ENCODE data around the gene SECTM1.
A peak's percentile ranks its signal among the peaks of the same experiment; 100 is the strongest.

The SECTM1 gene

DNA sequence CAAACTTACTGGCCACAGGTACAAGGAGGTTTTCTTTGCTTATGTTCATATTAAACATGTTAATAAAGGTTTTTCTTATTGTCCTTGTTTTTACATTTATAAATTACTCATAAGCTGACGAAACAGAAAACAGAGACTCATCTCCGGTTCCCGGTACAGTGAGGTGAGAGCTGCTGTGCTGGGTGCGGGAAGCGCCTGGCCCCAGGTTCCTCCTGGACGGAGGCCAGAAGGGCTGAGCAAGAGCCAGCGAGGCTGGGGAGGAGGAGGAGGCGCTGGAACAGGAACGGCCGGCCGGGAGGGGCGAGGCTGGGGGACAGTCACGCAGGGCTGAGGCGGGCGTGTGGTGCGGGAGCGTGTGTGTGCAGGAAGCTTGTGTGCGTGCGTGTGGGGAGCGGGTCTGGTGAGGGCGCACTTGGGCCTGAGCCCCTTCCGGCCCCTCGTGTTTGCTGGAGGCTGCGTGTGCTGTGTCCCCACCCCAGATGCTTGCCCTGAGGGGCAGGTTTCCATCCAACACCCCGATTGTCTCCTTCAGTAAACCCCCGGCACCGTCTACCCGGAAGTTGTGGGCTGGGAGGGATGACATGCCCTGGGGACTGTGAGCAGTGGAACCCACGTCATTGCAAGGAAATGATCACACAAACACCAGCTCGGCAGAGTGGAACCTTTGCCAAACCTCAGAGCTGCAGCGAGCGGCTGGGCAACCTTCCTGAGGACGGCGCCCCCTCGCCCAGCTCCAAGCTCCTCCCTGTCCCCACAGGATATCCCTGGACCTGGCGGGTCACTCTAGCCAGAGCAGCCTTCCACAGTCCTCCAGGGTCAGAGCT is 35.6 kb downstream of the SECTM1 start:
- DNase-seq, result peak; percentile 83

GRCh38 chr17:82297280-82297713 is 36.3 kb downstream of the SECTM1 start:
- DNase-seq, result peak; percentile 54

GRCh38 chr17:82296511-82297279 is 36.9 kb downstream of the SECTM1 start:
- no peak for DNase-seq

- no peak for DNase-seq
Measured at GRCh38 chr17:82295472-82295814, 38.1 kb downstream of the SECTM1 start.

GRCh38 chr17:82294064-82294773 is 39.3 kb downstream of the SECTM1 start:
- no peak for DNase-seq

- peak; percentile 99 for DNase-seq
Measured at GRCh38 chr17:82292251-82293154, 41.1 kb downstream of the SECTM1 start.

- no peak for DNase-seq
Measured at GRCh38 chr17:82291582-82292250, 41.9 kb downstream of the SECTM1 start.

DNA sequence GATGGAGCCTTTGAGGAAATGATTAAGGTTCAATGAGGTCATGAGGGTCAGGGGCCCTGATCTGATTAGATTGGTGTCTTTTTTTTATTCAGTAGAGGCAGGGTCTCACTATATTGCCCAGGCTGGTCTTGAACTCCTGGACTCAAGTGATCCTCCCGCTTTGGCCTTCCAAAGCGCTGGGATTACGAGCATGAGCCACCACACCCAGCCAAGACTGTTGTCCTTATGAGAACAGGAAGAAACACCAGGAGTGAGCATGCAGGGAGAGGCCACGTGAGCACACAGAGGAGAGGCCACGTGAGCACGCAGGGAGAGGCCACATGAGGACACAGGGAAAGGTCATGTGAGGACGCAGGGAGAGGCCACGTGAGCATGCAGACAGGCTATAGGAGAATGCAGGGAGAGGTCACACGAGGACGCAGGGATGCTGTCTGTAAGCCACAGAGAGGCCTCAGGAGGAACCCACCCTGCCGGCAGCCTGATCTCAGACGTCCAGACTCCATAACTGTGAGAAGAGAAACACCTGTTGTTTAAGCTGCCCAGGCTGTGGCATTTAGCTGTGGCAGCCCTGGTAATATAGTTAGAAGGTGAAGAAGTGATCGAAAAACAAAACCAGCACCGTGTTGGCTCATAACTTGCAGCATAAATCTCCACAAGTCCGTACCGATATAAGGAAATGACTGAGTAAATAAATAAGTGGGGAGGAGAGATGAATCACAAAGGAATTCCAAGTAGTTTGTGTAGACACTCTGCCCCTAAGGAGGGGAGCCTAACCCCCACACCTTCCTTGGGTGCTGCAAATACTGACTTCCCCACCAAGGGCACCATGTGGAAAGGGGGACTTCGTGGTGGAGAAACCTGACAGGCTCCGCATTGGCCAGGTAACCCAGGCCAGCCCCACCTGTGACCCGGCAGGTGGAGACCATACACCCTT is 45.4 kb downstream of the SECTM1 start:
- DNase-seq, result peak; percentile 67

DNA sequence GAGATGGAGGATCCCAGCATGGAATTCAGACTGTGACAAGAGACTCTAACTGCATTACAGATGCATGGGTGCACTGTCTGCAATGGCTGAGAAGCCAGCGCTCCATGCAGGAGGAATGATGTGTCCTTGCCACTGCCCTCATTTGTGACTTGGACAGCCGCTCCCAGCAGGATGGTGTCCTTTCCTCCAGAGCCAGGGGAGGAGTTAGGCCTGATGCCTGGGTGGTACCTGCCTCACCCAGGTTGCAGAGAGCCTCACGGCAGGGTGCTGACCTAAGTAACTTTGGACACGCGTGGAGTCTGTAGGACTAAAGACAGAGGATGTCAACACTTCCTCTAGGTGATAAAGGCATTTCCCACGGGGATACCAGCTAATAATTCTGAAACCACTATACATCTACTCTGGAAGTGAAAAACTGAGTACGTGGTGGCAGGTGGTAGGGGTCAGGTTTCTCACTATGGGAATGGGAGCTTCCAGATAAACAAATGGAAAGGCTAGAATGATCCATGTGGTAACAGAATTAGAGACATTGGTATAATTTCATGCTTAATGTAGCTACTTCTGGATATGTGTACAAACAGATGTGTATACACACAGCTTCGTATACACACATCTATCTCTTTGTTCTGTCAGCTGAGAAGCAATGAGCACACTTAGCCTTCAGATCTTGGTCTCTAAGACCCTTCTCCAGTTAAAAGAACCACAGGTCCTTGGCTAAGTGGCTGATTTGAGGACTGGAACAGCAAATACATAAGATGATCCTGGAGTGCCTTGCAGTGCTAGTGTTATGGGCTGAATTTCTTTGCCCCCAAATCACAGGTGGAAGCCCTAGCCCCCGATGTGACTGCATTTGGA is 46.3 kb downstream of the SECTM1 start:
- DNase-seq, result no peak

DNA sequence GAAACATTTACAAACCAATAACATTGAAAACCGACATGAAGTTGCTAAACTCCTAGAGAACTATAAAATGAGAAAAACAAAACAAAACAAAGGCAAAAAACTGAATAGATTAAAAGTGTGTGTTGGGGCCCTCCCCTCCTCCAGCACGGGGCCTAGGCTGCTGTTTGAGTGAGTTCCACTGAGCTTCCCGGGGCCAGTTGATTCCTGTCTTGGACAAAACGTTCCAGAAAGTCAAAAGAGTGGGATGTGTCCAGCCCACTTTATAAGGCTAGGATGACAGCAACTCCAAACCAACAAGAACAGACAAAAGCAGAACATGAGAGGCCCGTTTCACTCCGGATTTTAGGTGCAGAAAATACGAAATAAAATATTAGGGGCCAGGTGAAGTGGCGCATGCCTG is 48.4 kb downstream of the SECTM1 start:
- no peak for DNase-seq

GRCh38 chr17:82283208-82283749 is 50.3 kb downstream of the SECTM1 start:
- DNase-seq, result peak; percentile 48

- DNase-seq, result no peak
Measured at GRCh38 chr17:82282239-82283207, 51.0 kb downstream of the SECTM1 start.

DNA sequence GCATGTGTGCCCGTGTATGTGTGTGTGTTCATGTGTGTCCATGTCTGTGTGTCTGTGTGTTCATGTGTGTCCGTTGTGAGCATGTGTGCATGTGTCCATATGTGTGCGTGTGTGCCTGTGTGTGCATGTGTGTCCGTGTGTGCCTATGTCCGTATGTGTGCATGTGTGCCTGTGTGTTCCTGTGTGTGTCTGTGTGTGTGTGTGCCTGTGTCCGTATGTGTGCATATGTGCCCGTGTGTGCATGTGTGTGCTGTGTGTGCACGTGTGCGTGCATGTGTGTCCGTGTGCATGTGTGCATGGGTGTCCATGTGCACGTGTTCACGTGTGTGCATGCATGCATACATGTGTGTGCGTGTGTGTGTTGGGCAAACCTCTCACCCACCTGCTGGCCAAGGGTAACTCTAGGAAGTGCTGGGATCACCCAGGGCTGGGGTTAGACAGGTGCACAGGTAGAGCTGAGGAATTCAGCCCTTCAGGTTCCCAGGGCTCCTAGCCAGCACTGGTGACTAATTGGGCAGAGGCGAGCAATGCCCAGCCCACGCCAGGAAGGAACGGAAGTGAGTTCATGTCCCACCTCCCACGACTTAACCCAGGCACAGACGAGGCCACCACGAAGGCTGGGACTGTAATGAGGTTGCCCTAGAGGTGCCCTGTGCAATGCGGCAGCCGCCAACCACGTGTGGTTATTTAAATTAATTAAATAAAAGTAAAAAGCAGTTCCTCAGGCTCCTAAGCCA is 51.9 kb downstream of the SECTM1 start:
- DNase-seq, result no peak

DNA sequence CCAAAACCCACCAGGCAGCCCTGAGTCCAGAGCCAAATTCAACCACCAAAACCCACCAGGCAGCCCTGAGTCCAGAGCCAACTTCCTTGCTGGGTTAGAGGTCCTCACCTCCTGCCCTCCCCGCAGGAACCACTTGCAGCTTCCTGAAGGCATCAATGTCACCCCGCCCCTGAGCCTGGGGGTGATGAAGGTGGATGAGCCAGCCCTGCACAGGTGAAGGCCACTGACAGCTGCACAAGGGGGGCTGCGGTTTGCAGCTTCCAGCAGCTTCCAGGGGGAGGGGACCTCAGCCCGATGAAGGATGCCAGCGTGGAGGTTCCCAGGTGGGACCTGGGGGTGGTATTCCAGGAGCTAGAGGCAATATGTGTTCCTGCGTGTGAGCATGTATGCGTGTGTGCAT is 52.5 kb downstream of the SECTM1 start:
- DNase-seq, result no peak

DNA sequence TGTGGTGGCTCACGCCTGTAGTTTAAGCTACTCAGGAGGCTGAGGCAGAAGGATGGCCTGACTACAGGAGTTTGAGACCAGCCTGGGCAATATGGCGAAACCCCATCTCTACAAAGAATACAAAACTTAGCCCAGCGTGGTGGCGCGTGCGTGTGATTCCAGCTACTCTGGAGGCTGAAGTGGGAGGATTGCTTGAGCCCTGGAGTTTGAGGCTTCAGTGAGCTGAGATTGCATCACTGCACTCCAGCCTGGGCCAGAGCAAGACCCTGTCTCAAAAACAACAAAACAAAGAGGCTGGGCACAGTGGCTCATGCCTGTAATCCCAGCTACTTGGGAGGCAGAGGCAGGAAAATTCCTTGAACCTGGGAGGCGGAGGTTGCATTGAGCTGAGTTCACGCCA is 53.0 kb downstream of the SECTM1 start:
- DNase-seq, result no peak

GRCh38 chr17:82278786-82279391 is 54.7 kb downstream of the SECTM1 start:
- no peak for DNase-seq

DNA sequence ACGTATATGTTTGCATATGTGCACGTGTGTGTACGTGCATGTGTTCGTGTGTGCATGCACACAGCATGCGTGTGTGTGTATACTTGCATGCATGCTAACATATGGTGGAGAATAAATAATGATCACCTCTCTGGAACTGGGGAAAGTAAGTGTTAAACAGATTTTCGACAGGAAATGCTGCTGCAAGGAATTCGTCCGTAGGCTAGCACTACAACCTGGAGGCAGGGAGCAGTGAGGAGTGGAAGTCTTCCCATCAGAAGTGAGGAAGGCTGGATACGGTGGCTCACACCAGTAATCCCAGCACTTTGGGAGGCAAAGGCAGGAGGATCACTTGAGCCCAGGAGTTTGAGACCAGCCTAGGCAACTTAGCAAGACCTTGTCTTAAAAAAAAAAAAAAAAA is 55.3 kb downstream of the SECTM1 start:
- DNase-seq, result no peak

All from hematopoietic multipotent progenitor cell treated with erythropoietin and hydrocortisone succinate and interleukin-3 and kit ligand, for 8 days (in vitro differentiated cells).